B cell (primary cell): ENCODE data around the gene LARP4.

Experiments used
- EZH2 ChIP-seq: IDR thresholded peaks from 2 replicates; pipeline ENCODE4 v1.6.1; 2012; ENCODE audit warnings: borderline replicate concordance, low read depth, mild to moderate bottlenecking, moderate library complexity, low read length; ENCODE audit not compliant: insufficient read depth, poor library complexity, severe bottlenecking
- TF ChIP-seq, protein P1 (sequence below): fragments of 200-600 bp; IDR thresholded peaks from one replicate; pipeline ENCODE4 v1.8.0; 2022; ENCODE audit warnings: antibody characterized with exemption, mild to moderate bottlenecking

GRCh38 chr12:50403001-50403440, 2.3 kb downstream of the LARP4 start:
- TF ChIP-seq, protein P1, sequence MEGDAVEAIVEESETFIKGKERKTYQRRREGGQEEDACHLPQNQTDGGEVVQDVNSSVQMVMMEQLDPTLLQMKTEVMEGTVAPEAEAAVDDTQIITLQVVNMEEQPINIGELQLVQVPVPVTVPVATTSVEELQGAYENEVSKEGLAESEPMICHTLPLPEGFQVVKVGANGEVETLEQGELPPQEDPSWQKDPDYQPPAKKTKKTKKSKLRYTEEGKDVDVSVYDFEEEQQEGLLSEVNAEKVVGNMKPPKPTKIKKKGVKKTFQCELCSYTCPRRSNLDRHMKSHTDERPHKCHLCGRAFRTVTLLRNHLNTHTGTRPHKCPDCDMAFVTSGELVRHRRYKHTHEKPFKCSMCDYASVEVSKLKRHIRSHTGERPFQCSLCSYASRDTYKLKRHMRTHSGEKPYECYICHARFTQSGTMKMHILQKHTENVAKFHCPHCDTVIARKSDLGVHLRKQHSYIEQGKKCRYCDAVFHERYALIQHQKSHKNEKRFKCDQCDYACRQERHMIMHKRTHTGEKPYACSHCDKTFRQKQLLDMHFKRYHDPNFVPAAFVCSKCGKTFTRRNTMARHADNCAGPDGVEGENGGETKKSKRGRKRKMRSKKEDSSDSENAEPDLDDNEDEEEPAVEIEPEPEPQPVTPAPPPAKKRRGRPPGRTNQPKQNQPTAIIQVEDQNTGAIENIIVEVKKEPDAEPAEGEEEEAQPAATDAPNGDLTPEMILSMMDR: no peak
- TF ChIP-seq EZH2: no peak
